Activated CD8-positive, alpha-beta T cell treated with anti-CD3 and anti-CD28 coated beads for 36 hours (primary cell): Measurements from ENCODE around the gene NAPSA. TPM values are rescaled to one million over a fixed set of nuclear protein-coding genes. Genes with fewer than 3 reads are reported as not detected.
A peak's percentile ranks its signal among the peaks of the same experiment; 100 is the strongest.

Source experiments
- ATAC-seq: fragments of 200-7000 bp; cut with Tn5 transposase; one replicate; pipeline ENCODE4 v1.10.0; 2021; ENCODE audit warnings: mild to moderate bottlenecking, moderate library complexity
- CTCF ChIA-PET: fragments of 350-600 bp; sonication (Branson Sonifier 250); formaldehyde crosslinking; loops from one replicate; lab custom pipeline; 2021; ENCODE audit warnings: antibody characterized with exemption; lab: Charles Lee
- POLR2A ChIA-PET: fragments of 350-600 bp; sonication (Branson Sonifier 250); formaldehyde crosslinking; loops from one replicate; lab custom pipeline; 2021; ENCODE audit warnings: antibody characterized with exemption; lab: Charles Lee
- DNase-seq: peaks from one replicate; pipeline ENCODE4 v3.0.0-alpha.2; 2020
- H3K27ac Mint-ChIP-seq: one replicate; pipeline ENCODE4 v1.8.0; 2021; ENCODE audit warnings: mild to moderate bottlenecking, mixed read lengths
- H3K27me3 Mint-ChIP-seq: one replicate; pipeline ENCODE4 v1.8.0; 2021; ENCODE audit warnings: mixed read lengths
- H3K36me3 Mint-ChIP-seq: one replicate; pipeline ENCODE4 v1.8.0; 2021; ENCODE audit warnings: low read depth, mixed read lengths
- H3K4me1 Mint-ChIP-seq: one replicate; pipeline ENCODE4 v1.8.0; 2021; ENCODE audit warnings: low read depth, mixed read lengths
- H3K4me3 Mint-ChIP-seq: one replicate; pipeline ENCODE4 v1.8.0; 2021; ENCODE audit warnings: mild to moderate bottlenecking, moderate library complexity, mixed read lengths
- H3K9me3 Mint-ChIP-seq: one replicate; pipeline ENCODE4 v1.8.0; 2021; ENCODE audit warnings: mixed read lengths
- CTCF ChIP-seq: fragments of 200-600 bp; IDR thresholded peaks from one replicate; pipeline ENCODE4 v1.8.0; 2022; ENCODE audit warnings: antibody characterized with exemption, mild to moderate bottlenecking
- intact Hi-C: fragments of 100-400 bp; cut with micrococcal nuclease; formaldehyde crosslinking; loops from one replicate; pipeline ENCODE4 v1.10.0; 2022
- total RNA-seq, 2 experiments: library from RNA; stranded (reverse); gene quantifications; one replicate each; pipeline ENCODE4 v1.2.3, GENCODE V29; 2021

Gene NAPSA
- total RNA-seq, 2 experiments from 2014 or later: 18.3 to 20.0 TPM

- H3K27ac Mint-ChIP-seq: no peak overlapping the region
These were observed 39.3 kb downstream of the NAPSA start for GRCh38 chr19:50326101-50326664.

GRCh38 chr19:50325310-50326100 is 39.9 kb downstream of the NAPSA start:
- ATAC-seq: peak; percentile 63
- Mint-ChIP-seq H3K27me3 (peaks cover 54% of the 10 kb centered on the region), H3K27ac (no peak overlapping the region), H3K9me3 (peaks cover 7% of the 10 kb centered on the region), H3K4me3 (no peak overlapping the region), H3K4me1 (peaks cover 25% of the 10 kb centered on the region), H3K36me3 (peaks cover 10% of the 10 kb centered on the region)
- no peak for TF ChIP-seq CTCF
- CTCF ChIA-PET: no interaction called here
- DNase-seq: peak; percentile 73
- POLR2A ChIA-PET: interaction anchor here (0.5 kb wide), 1 partner anchor 255 kb away, joined by 3 read pairs; no protein-coding TSS in a partner anchor
- intact Hi-C loops: no loop called here

More at GRCh38 chr19:50326101-50326664, 39.3 kb downstream of the NAPSA start:
- Mint-ChIP-seq H3K4me3 (no peak overlapping the region), H3K4me1 (peaks cover 30% of the 10 kb centered on the region), H3K27me3 (peaks cover 56% of the 10 kb centered on the region), H3K9me3 (peaks cover 7% of the 10 kb centered on the region), H3K36me3 (peaks cover 10% of the 10 kb centered on the region)
- no peak for DNase-seq
- no peak for TF ChIP-seq CTCF
- ChIA-PET POLR2A (no interaction called here), CTCF (no interaction called here)
- intact Hi-C loops: no loop called here
- no peak for ATAC-seq

GRCh38 chr19:50324331-50324730 is 41.1 kb downstream of the NAPSA start:
- Mint-ChIP-seq H3K27me3 (peaks cover 42% of the 10 kb centered on the region), H3K27ac (no peak overlapping the region), H3K36me3 (peaks cover 2% of the 10 kb centered on the region), H3K9me3 (peaks cover under 1% of the 10 kb centered on the region), H3K4me1 (peaks cover 14% of the 10 kb centered on the region), H3K4me3 (no peak overlapping the region)
- POLR2A ChIA-PET: no interaction called here
- intact Hi-C loops: no loop called here
- no peak for ATAC-seq
- no peak for DNase-seq
- CTCF ChIA-PET: no interaction called here
- TF ChIP-seq CTCF: no peak

- Mint-ChIP-seq H3K4me1 (peaks cover 12% of the 10 kb centered on the region), H3K36me3 (no peaks in the 10 kb centered on the region), H3K9me3 (no peaks in the 10 kb centered on the region), H3K27ac (no peak overlapping the region), H3K4me3 (no peak overlapping the region), H3K27me3 (peaks cover 38% of the 10 kb centered on the region)
- TF ChIP-seq CTCF: no peak
- ATAC-seq (no peak), DNase-seq (no peak)
- CTCF ChIA-PET: no interaction called here
- intact Hi-C loops: no loop called here
- POLR2A ChIA-PET: no interaction called here
These were observed 41.7 kb downstream of the NAPSA start for GRCh38 chr19:50323782-50324133.
